IgD-negative memory B cell (primary cell): ENCODE data around the gene COPG1. TPM values are rescaled to one million over a fixed set of nuclear protein-coding genes. Genes with fewer than 3 reads are reported as not detected.

ENCODE experiments used
- H3K27ac Mint-ChIP-seq, 3 donors: one replicate each; pipeline ENCODE4 v1.8.0; 2020 to 2022; ENCODE audit warnings: mild to moderate bottlenecking in 3 of 3, mixed read lengths in 3 of 3, moderate library complexity in 1 of 3
- H3K27me3 Mint-ChIP-seq: one replicate; pipeline ENCODE4 v1.8.0; 2021; ENCODE audit warnings: mixed read lengths
- H3K36me3 Mint-ChIP-seq: one replicate; pipeline ENCODE4 v1.8.0; 2020; ENCODE audit warnings: mild to moderate bottlenecking, mixed read lengths
- H3K4me1 Mint-ChIP-seq, 3 donors: one replicate each; pipeline ENCODE4 v1.8.0; 2020 to 2022; ENCODE audit warnings: mixed read lengths in 3 of 3, mild to moderate bottlenecking in 1 of 3
- H3K4me3 Mint-ChIP-seq, 4 donors: one replicate each; pipeline ENCODE4 v1.8.0; 2020 to 2022; ENCODE audit warnings: mild to moderate bottlenecking in 4 of 4, mixed read lengths in 4 of 4, moderate library complexity in 3 of 4
- H3K9me3 Mint-ChIP-seq, 3 donors: one replicate each; pipeline ENCODE4 v1.8.0; 2020 to 2021; ENCODE audit warnings: mixed read lengths in 3 of 3, mild to moderate bottlenecking in 1 of 3
- polyA plus RNA-seq: library from polyadenylated mRNA; unstranded; fragments of 300-500 nt; fragmentation: Illumina TruSeq; gene quantifications from one replicate; pipeline ENCODE4 v1.2.3, GENCODE V29; 2021

The COPG1 gene
- polyA plus RNA-seq, 1 donor from 2014 or later: 52.9 TPM

- Mint-ChIP-seq H3K4me3 (peak overlapping the region; percentile 22 to 94 (median 76)), H3K27me3 (peaks cover 10% of the 10 kb centered on the region), H3K4me1 (peaks cover 23 to 33% (median 31%) of the 10 kb centered on the region in 3 donors), H3K36me3 (peaks cover 8% of the 10 kb centered on the region), H3K9me3 (no peaks in the 10 kb centered on the region), H3K27ac (peak overlapping the region; percentile 23 to 90 (median 65))
Measured at GRCh38 chr3:129282727-129283327, 33.4 kb downstream of the COPG1 start.

- no peaks in the 10 kb centered on the region for H3K9me3 Mint-ChIP-seq
- H3K4me3 Mint-ChIP-seq: no peak overlapping the region
- peaks cover 13% of the 10 kb centered on the region for H3K36me3 Mint-ChIP-seq
- H3K4me1 Mint-ChIP-seq: peaks cover 12 to 20% (median 18%) of the 10 kb centered on the region in 3 donors
- H3K27me3 Mint-ChIP-seq: peaks cover 4% of the 10 kb centered on the region
- H3K27ac Mint-ChIP-seq: no peak overlapping the region
Measured at GRCh38 chr3:129286081-129286480, 36.7 kb downstream of the COPG1 start.

GRCh38 chr3:129288446-129288845 lies 39.0 kb downstream of the COPG1 start:
- Mint-ChIP-seq H3K9me3 (no peaks in the 10 kb centered on the region), H3K36me3 (peaks cover 16% of the 10 kb centered on the region), H3K4me1 (peaks cover 0 to 2% (median 0%) of the 10 kb centered on the region in 3 donors), H3K27me3 (peaks cover 1% of the 10 kb centered on the region), H3K27ac (no peak overlapping the region), H3K4me3 (no peak overlapping the region)

- peaks cover 17% of the 10 kb centered on the region for H3K36me3 Mint-ChIP-seq
- H3K9me3 Mint-ChIP-seq: no peaks in the 10 kb centered on the region
- no peak overlapping the region for H3K4me3 Mint-ChIP-seq
- no peak overlapping the region for H3K27ac Mint-ChIP-seq
- H3K27me3 Mint-ChIP-seq: peaks cover 3% of the 10 kb centered on the region
- peaks cover 0 to 2% (median 0%) of the 10 kb centered on the region in 3 donors for H3K4me1 Mint-ChIP-seq
Measured at GRCh38 chr3:129289201-129289921, 40.0 kb downstream of the COPG1 start.

GRCh38 chr3:129291236-129291886 lies 42.0 kb downstream of the COPG1 start:
- Mint-ChIP-seq H3K4me1 (peaks cover 0 to 2% (median 0%) of the 10 kb centered on the region in 3 donors), H3K27ac (no peak overlapping the region), H3K36me3 (peaks cover 16% of the 10 kb centered on the region), H3K4me3 (no peak overlapping the region), H3K27me3 (peaks cover 3% of the 10 kb centered on the region), H3K9me3 (no peaks in the 10 kb centered on the region)

- Mint-ChIP-seq H3K4me3 (no peak overlapping the region), H3K4me1 (peaks cover 0 to 2% (median 0%) of the 10 kb centered on the region in 3 donors), H3K36me3 (peaks cover 14% of the 10 kb centered on the region), H3K9me3 (no peaks in the 10 kb centered on the region), H3K27me3 (peaks cover 3% of the 10 kb centered on the region), H3K27ac (no peak overlapping the region)
Measured at GRCh38 chr3:129295286-129295685, 45.9 kb downstream of the COPG1 start.

GRCh38 chr3:129304146-129304961 lies 54.9 kb downstream of the COPG1 start:
- Mint-ChIP-seq H3K27ac (peak overlapping the region in 1 of 3 donors; percentile 80), H3K4me3 (peak overlapping the region in 3 of 4 donors; percentile 17 to 50 (median 33)), H3K27me3 (peaks cover 4% of the 10 kb centered on the region), H3K4me1 (peaks cover 16 to 20% (median 17%) of the 10 kb centered on the region in 3 donors), H3K9me3 (no peaks in the 10 kb centered on the region), H3K36me3 (peaks cover 4% of the 10 kb centered on the region)

- Mint-ChIP-seq H3K27ac (no peak overlapping the region), H3K4me3 (peak overlapping the region in 2 of 4 donors; percentile 17 to 50), H3K4me1 (peaks cover 16 to 20% (median 17%) of the 10 kb centered on the region in 3 donors), H3K27me3 (peaks cover 4% of the 10 kb centered on the region), H3K36me3 (peaks cover 4% of the 10 kb centered on the region), H3K9me3 (no peaks in the 10 kb centered on the region)
Measured at GRCh38 chr3:129304962-129305222, 55.5 kb downstream of the COPG1 start.

- H3K36me3 Mint-ChIP-seq: peaks cover 4% of the 10 kb centered on the region
Measured at GRCh38 chr3:129305592-129306091, 56.2 kb downstream of the COPG1 start.

GRCh38 chr3:129308636-129309035 lies 59.2 kb downstream of the COPG1 start:
- H3K4me3 Mint-ChIP-seq: peak overlapping the region in 1 of 4 donors; percentile 17
- no peak overlapping the region for H3K27ac Mint-ChIP-seq
- H3K36me3 Mint-ChIP-seq: peaks cover 4% of the 10 kb centered on the region
- no peaks in the 10 kb centered on the region for H3K9me3 Mint-ChIP-seq
- H3K27me3 Mint-ChIP-seq: peaks cover 5% of the 10 kb centered on the region
- H3K4me1 Mint-ChIP-seq: peaks cover 16 to 22% (median 18%) of the 10 kb centered on the region in 3 donors

More at GRCh38 chr3:129305592-129306091, 56.2 kb downstream of the COPG1 start:
- Mint-ChIP-seq H3K4me1 (peaks cover 16 to 20% (median 17%) of the 10 kb centered on the region in 3 donors), H3K4me3 (peak overlapping the region; percentile 81 to 95 (median 88)), H3K27ac (peak overlapping the region in 2 of 3 donors; percentile 41 to 53), H3K9me3 (no peaks in the 10 kb centered on the region), H3K27me3 (peaks cover 4% of the 10 kb centered on the region)

- Mint-ChIP-seq H3K27ac (no peak overlapping the region), H3K4me3 (peak overlapping the region in 2 of 4 donors; percentile 27 to 56), H3K9me3 (no peaks in the 10 kb centered on the region), H3K27me3 (peaks cover 5% of the 10 kb centered on the region), H3K36me3 (no peaks in the 10 kb centered on the region), H3K4me1 (peaks cover 14 to 20% (median 18%) of the 10 kb centered on the region in 3 donors)
Measured at GRCh38 chr3:129310111-129311011, 61.0 kb downstream of the COPG1 start.

GRCh38 chr3:129311054-129311902 lies 61.9 kb downstream of the COPG1 start:
- H3K4me3 Mint-ChIP-seq: peak overlapping the region in 1 of 4 donors; percentile 67
- H3K36me3 Mint-ChIP-seq: no peaks in the 10 kb centered on the region
- peaks cover 9 to 11% (median 10%) of the 10 kb centered on the region in 3 donors for H3K4me1 Mint-ChIP-seq
- no peaks in the 10 kb centered on the region for H3K9me3 Mint-ChIP-seq
- H3K27ac Mint-ChIP-seq: no peak overlapping the region
- peaks cover 5% of the 10 kb centered on the region for H3K27me3 Mint-ChIP-seq

- H3K27ac Mint-ChIP-seq: no peak overlapping the region
- no peaks in the 10 kb centered on the region for H3K36me3 Mint-ChIP-seq
- peaks cover 6 to 10% (median 9%) of the 10 kb centered on the region in 3 donors for H3K4me1 Mint-ChIP-seq
- no peaks in the 10 kb centered on the region for H3K9me3 Mint-ChIP-seq
- peaks cover 5% of the 10 kb centered on the region for H3K27me3 Mint-ChIP-seq
- peak overlapping the region in 1 of 4 donors; percentile 67 for H3K4me3 Mint-ChIP-seq
Measured at GRCh38 chr3:129312021-129312639, 62.7 kb downstream of the COPG1 start.
